MM.1S (cell line): Measurements from ENCODE around the gene PRKRA.
"Not testable (repeated sequence)": the region's sequence is repeated elsewhere in the genome, so short reads cannot be mapped to it uniquely, and the experiment has no call there.

Experiments used
- EZH2phosphoT487 ChIP-seq: fragments of 300-600 bp; sonication (generic); IDR thresholded peaks from 2 replicates; pipeline ENCODE4 v1.6.1; 2018; ENCODE audit warnings: antibody characterized with exemption, low read length
- TF ChIP-seq, protein P1 (sequence below): fragments of 300-600 bp; sonication (generic); IDR thresholded peaks from 2 replicates; pipeline ENCODE4 v1.5.1; 2016; ENCODE audit warnings: antibody characterized with exemption, low read length, mixed read lengths

DNA sequence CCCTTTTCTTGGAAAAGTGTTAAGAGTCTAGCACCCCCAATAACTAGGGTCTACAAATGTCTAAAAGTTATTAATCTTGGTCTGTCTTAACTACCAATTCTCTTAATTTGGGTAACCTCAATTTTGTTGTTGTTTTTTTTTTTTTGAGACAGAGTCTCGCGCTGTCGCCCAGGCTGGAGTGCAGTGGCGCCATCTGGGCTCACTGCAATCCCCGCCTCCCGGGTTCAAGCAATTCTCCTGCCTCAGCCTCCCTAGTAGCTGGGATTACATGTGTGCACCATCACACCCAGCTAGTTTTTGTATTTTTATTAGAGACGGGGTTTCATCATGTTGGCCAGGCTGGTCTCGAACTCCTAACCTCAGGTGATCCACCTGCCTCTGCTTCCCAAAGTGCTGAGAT is 38.5 kb downstream of the PRKRA start:
- TF ChIP-seq, protein P1, sequence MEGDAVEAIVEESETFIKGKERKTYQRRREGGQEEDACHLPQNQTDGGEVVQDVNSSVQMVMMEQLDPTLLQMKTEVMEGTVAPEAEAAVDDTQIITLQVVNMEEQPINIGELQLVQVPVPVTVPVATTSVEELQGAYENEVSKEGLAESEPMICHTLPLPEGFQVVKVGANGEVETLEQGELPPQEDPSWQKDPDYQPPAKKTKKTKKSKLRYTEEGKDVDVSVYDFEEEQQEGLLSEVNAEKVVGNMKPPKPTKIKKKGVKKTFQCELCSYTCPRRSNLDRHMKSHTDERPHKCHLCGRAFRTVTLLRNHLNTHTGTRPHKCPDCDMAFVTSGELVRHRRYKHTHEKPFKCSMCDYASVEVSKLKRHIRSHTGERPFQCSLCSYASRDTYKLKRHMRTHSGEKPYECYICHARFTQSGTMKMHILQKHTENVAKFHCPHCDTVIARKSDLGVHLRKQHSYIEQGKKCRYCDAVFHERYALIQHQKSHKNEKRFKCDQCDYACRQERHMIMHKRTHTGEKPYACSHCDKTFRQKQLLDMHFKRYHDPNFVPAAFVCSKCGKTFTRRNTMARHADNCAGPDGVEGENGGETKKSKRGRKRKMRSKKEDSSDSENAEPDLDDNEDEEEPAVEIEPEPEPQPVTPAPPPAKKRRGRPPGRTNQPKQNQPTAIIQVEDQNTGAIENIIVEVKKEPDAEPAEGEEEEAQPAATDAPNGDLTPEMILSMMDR, result not testable (repeated sequence)
- TF ChIP-seq EZH2phosphoT487, result not testable (repeated sequence)
